ENCODE measurements around the gene ZNF227. TPM values are rescaled to one million over a fixed set of nuclear protein-coding genes. Genes with fewer than 3 reads are reported as not detected.
"Not testable (repeated sequence)": the region's sequence is repeated elsewhere in the genome, so short reads cannot be mapped to it uniquely, and the experiment has no call there.

ZNF227 gene
- total RNA-seq, 1 donor from 2014 or later = 18.1 TPM

DNA sequence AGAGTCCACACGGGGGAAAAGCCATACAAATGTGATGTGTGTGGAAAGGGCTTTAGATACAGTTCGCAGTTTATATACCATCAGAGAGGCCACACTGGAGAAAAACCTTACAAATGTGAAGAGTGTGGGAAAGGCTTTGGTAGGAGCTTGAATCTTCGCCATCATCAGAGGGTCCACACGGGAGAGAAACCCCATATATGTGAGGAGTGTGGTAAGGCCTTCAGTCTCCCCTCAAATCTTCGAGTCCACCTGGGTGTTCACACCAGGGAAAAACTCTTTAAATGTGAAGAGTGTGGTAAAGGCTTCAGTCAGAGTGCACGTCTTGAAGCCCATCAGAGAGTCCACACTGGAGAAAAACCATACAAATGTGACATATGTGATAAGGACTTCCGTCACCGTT is 24.1 kb downstream of the ZNF227 start:
- no peak for DNase-seq (ENCODE audit: low read depth in 2 of 2)

DNA sequence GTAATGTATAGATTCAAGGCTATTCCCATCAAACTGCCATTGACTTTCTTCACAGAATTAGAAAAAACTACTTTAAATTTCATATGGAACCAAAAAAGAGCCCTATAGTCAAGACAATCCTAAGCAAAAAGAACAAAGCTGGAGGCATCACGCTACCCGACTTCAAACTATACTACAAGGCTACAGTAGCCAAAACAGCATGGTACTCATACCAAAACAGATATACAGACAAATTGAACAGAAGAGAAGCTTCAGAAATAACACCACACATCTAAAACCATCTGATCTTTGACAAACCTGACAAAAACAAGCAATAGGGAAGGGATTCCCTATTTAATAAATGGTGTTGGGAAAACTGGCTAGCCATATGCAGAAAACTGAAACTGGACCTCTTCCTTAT is 40.0 kb downstream of the ZNF227 start:
- not testable (repeated sequence) for DNase-seq (ENCODE audit: low read depth in 2 of 2)

DNA sequence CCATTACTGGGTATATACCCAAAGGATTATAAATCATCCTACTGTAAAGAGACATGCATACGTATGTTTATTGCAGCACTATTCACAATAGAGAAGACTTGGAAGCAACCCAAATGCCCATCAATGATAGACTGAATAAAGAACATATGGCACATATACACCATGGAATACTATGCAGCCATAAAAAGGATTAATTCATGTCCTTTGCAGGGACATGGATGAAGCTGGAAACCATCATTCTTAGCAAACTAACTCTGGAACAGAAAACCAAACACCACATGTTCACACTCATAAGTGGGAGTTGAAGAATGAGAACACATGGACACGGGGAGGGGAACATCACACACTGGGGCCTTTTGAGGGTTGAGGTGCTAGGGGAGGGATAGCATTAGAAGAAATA is 41.1 kb downstream of the ZNF227 start:
- DNase-seq (ENCODE audit: low read depth in 2 of 2) = not testable (repeated sequence)

DNA sequence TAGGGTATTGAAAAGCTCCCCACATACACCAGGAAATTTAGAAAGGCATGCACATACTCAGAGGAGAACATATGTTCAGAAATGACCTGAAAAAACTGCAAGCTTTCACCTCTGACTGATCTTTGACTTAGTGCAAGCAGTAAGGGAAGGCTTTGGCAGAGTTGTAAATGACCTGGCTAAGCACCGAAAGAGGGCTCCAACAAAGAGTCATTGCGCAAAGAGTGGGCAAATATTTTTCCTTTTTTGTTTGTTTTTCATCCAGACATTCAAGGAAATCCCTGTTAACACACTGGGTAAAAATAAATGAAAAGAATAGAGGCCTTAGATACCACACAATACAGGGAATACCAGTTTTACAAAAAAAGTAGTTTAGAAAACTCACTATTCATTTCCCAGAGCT is 42.2 kb downstream of the ZNF227 start:
- DNase-seq (ENCODE audit: low read depth in 2 of 2) = no peak

DNA sequence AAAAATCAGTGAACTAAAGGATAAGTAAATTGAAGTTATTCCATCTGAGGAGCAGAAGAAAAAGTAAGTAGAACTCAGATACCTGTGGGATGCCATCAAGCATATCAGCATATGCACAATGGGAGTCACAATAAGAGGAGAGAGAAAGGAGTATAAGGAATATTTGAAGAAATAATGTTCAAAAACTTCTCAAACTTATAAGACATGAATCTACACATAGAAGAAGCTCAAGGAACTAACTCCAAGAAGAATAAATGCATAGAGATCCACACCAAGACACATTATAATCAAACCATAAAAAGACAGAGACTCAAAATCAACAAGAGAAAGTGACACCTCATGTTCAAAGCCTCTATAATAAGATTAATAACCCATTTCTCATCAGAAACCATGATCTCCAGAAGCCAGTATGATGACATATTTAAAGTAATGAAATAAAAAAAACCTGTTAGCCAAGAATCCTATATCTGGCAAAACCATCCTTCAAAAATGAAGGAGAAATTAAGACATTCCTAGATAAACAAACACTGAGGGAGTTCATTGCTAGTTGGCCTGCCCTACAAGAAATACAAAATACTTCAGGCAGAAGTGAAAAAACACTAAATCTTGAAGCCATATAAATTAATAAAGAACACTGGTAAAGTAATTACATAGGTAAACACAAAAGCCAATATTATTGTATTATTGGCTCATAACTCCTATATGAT is 43.5 kb downstream of the ZNF227 start:
- no peak for DNase-seq (ENCODE audit: low read depth in 2 of 2)

DNA sequence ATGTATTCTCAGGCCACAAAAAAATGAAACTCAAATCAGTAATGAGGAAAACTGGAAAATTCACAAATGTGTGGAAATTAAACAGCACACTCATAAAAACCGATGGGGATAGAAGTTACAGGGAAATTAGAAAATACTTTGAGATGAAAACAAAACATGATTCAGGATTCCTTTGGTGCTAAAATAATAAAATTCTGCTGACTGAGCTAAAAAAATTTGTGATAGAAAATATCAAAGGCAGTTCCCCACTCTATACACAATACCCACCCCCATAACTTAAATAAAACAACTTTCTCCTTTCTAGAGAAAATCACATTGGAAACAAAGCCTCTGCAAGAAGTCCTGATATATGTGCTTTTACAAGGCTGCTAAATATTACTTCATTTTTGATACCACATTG is 45.8 kb downstream of the ZNF227 start:
- DNase-seq (ENCODE audit: low read depth in 2 of 2) = no peak

DNA sequence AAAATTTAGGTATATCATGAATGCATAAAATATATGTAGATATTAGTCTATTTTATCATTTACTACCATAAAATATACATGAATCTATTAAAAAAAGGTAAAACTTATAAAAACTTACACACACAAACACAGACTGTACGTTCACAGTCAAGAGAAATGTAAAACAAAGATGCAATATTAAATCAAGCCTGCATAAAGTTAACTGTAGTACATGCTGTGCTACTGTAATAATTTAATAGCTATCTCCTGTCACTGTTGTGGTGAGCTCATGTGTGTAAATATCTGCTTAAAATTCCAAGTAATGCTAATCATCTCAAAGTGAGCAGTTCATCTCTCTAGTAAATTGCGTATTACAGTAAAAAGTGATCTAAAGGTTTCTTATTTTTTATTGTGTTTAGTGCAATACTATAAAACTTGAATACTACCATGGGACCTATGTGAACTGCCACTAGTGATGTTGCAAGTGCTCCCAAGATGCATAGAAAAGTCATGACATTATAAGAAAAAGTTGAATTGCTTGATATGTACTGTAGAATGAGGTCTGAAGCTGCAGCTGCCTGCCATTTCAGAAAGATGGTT is 46.6 kb downstream of the ZNF227 start:
- DNase-seq (ENCODE audit: low read depth in 2 of 2) = no peak

DNA sequence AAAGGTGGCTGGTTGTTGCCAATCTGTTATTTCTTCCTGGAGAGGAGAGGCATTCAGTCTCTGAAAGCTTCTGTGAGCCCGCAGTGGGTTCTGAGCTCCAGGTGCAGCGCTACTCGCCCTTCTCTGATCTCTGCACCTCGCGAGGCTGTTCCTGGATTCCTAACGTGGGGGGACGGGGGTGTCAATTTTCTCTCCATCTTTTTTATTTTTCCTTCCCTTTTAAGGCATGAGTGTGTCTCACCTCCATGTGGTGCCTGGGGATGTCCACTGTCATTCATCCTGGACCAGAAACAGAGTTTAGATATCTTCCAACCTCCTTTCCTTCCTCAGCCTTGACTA is 48.0 kb downstream of the ZNF227 start:
- no peak for DNase-seq (ENCODE audit: low read depth in 2 of 2)

DNA sequence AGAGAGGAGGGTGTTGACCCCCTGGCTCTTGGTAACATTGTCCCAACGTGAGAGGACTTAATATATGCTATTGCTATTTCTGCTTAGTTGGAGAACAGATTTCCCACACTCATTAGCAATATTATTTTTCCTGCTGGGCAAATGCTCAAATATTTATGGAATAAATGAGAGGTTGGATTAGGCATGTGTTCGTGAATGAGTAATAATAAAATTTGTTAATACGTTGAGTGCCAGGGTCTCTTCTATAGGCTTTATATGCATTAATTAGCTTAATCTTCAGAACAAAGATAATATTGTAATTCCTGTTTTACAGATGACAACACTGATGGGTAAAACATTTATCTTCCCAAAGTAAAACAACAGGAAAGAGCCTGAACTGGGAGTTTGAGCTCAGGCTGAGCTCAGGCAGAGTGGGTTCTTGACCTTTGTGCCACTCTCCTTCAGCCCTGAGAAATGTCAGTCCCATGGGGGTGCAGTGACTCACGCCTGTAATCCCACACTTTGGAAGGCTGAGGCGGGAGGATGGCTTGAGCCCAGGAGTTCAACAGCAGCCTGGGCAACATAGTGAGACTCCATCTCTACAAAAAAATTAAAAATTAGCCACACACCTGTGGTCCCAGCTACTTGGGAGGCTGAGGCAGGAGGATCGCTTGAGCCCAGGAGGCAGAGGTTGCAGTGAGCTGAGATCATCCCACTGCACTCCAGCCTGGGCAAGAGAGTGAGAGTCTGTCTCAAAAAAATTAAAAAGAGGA is 48.5 kb downstream of the ZNF227 start:
- DNase-seq (ENCODE audit: low read depth in 2 of 2) = no peak

DNA sequence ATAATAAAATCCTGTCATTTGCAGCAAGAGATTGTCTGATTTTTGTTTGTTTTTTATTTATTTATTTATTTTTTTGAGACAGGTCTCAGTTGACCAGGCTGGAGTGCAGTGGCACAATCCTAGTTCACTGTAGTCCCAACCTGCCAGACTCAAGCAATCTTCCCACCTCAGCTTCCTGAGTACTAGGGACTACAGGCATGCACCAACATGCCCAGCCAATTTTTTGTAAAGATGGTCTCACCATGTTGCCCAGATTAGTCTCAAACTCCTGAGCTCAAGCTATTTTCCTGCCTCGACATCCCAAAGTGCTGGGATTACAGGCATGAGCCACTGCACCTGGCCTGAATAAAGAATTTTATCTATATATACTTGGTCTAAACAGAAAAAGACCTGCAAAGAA is 65.0 kb downstream of the ZNF227 start:
- no peak for DNase-seq (ENCODE audit: low read depth in 2 of 2)

DNA sequence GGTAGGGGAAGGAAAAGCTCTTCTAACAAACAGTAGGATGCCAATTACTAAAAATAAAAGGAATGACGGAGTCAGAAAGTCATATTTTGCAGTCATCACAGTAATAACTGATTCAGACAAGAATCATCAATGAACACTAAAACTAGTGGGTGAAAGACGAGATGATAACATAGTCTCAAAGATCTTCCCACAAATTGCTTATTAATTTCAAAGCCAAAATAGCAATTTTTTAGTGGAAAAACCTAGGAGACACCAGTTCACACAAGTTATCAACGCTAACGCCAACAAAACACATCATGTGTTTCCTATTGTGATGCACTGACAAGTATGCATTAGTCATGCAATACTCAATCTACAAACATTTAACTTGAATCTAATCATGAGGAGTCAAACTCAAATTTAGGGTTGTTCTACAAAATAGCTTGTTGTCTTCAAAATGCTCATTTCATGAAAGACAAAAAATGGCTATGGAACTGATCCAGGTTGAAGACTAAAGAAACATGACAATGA is 65.9 kb downstream of the ZNF227 start:
- peak in 1 of 2 donors; percentile 19 for DNase-seq (ENCODE audit: low read depth in 2 of 2)

DNA sequence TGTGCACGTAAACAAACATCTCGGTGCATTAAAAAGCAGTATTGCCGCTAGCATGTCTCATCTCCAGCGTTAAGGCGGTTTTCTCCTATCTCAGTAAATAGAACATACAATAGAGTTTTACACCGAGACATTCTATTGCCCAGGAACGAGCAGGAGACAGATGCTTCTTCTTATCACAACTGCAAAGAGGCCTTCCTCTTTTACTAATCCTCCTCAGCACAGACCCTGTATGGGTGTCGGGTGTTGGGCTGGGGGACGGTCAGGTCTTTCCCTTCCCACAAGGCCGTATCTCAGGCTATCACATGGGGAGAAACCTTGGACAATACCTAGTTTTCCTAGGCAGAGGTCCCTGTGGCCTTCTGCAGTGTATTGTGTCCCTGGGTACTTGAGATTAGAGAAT is 68.6 kb downstream of the ZNF227 start:
- DNase-seq (ENCODE audit: low read depth in 2 of 2) = no peak

DNA sequence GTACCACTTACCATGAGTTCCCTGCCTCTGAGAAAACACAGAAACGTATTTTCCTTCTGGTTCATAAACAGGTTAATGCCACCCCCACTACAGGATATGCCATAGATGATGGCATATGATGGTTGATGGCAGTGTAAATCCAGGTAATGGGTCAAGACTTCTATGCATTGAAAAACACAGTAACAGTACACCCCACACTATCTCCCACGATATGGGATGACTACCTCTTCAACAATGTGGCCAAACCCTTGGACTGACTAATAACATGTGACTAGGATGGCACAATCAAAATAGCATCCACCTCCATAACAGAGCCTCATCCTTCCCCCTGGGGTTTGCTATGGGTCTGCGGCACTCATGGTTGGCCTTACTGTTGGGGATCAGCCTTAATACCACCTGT is 70.5 kb downstream of the ZNF227 start:
- DNase-seq (ENCODE audit: low read depth in 2 of 2) = no peak

DNA sequence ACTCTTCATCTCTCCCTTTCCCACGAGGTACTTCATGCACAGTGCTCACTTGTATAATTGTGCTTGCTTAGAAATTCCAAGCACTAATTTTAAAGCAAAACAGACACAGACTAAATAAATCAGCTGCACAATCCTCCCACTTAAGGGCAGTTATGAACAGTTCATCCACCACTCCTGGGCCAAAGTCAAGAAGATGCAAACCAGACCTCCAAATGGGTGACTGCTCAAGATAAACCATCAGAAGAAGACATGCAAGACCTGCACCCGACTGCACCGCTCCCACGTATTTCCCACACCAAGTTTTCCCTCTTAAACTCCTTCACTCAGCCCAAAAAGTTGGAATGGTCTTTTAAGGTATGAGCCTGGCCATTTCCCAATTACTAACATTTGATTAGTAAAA is 72.6 kb downstream of the ZNF227 start:
- DNase-seq (ENCODE audit: low read depth in 2 of 2) = no peak

Other genes starting within 250 kb of the ZNF227 start
- 5.4 and 7.3 TPM in 2 replicates for gene ZNF155, start 228.3 kb upstream of the ZNF227 start, total RNA-seq
- 2.0 and 2.6 TPM in 2 replicates for gene ZNF230, start 209.6 kb upstream of the ZNF227 start, total RNA-seq
- 4.4 and 5.4 TPM in 2 replicates for gene ZNF222, start 187.2 kb upstream of the ZNF227 start, total RNA-seq
- gene ZNF223, start 160.5 kb upstream of the ZNF227 start, total RNA-seq = 2.8 and 5.0 TPM in 2 replicates
- gene ZNF284, start 140.4 kb upstream of the ZNF227 start, total RNA-seq = 1.5 and 2.8 TPM in 2 replicates
- gene ZNF224, start 118.2 kb upstream of the ZNF227 start, total RNA-seq = 19.0 and 27.8 TPM in 2 replicates
- gene ZNF225, start 99.1 kb upstream of the ZNF227 start, total RNA-seq = 4.4 and 7.3 TPM in 2 replicates
- 5.0 and 9.7 TPM in 2 replicates for gene ZNF234, start 71.0 kb upstream of the ZNF227 start, total RNA-seq
- gene ZNF226, start 47.4 kb upstream of the ZNF227 start, total RNA-seq = 12.0 and 13.1 TPM in 2 replicates
- gene ZNF233, start 47.4 kb downstream of the ZNF227 start, total RNA-seq = 1.3 and 1.8 TPM in 2 replicates
- 3.5 and 7.5 TPM in 2 replicates for gene ZNF235, start 92.5 kb downstream of the ZNF227 start, total RNA-seq
- gene ZNF112, start 144.1 kb downstream of the ZNF227 start, total RNA-seq = 5.0 and 6.0 TPM in 2 replicates
- 1.1 and 1.4 TPM in 2 replicates for gene ZNF285, start 189.1 kb downstream of the ZNF227 start, total RNA-seq
- gene ZNF229, start 235.9 kb downstream of the ZNF227 start, total RNA-seq = 11.9 and 12.6 TPM in 2 replicates

All from lung microvascular endothelial cell (primary cell).